HG03558 (cell line): ENCODE results near the gene RAE1.
"Not testable (repeated sequence)": the region's sequence is repeated elsewhere in the genome, so short reads cannot be mapped to it uniquely, and the experiment has no call there.

ENCODE experiments used
- ATAC-seq: cut with Tn5 transposase; IDR thresholded peaks from one replicate; pipeline ENCODE4 v1.9.1; 2021; ENCODE audit warnings: moderate number of reproducible peaks; ENCODE audit not compliant: unreplicated experiment; ENCODE audit errors: extremely low read depth

RAE1 gene

GRCh38 chr20:57325632-57326356 is 25.3 kb upstream of the RAE1 start:
- no peak for ATAC-seq

GRCh38 chr20:57326667-57327455 is 24.2 kb upstream of the RAE1 start:
- ATAC-seq: no peak

GRCh38 chr20:57327820-57328219 is 23.2 kb upstream of the RAE1 start:
- ATAC-seq: no peak

- no peak for ATAC-seq
Measured at GRCh38 chr20:57329608-57330221, 21.3 kb upstream of the RAE1 start, which contains the start of gene SPO11. TSS of gene SPO11 (plus strand) at chr20:57329803. CDS start at chr20:57329868, 65 bp downstream.

- ATAC-seq: no peak
Measured at GRCh38 chr20:57330998-57331397, 20.1 kb upstream of the RAE1 start.

GRCh38 chr20:57332105-57333089 is 18.7 kb upstream of the RAE1 start:
- ATAC-seq: no peak

- no peak for ATAC-seq
Measured at GRCh38 chr20:57335392-57335791, 15.7 kb upstream of the RAE1 start.

GRCh38 chr20:57341663-57342062 is 9.4 kb upstream of the RAE1 start:
- no peak for ATAC-seq

GRCh38 chr20:57342829-57343228 is 8.2 kb upstream of the RAE1 start:
- ATAC-seq: no peak

GRCh38 chr20:57346477-57346876 is 4.6 kb upstream of the RAE1 start:
- ATAC-seq: no peak

- no peak for ATAC-seq
Measured at GRCh38 chr20:57347393-57347792, 3.7 kb upstream of the RAE1 start.

- not testable (repeated sequence) for ATAC-seq
Measured at GRCh38 chr20:57348200-57348921, 2.7 kb upstream of the RAE1 start.

- not testable (repeated sequence) for ATAC-seq
Measured at GRCh38 chr20:57348922-57349574, 2.0 kb upstream of the RAE1 start.

- no peak for ATAC-seq
Measured at GRCh38 chr20:57350081-57350710, 859 bp upstream of the RAE1 start.

GRCh38 chr20:57350726-57351041 is 371 bp upstream of the RAE1 start:
- ATAC-seq: not testable (repeated sequence)

GRCh38 chr20:57352305-57352704 is 1.2 kb downstream of the RAE1 start:
- no peak for ATAC-seq

- no peak for ATAC-seq
Measured at GRCh38 chr20:57353351-57353750, 2.3 kb downstream of the RAE1 start.

GRCh38 chr20:57361517-57361916 is 10.5 kb downstream of the RAE1 start:
- no peak for ATAC-seq

GRCh38 chr20:57364451-57364850 is 13.4 kb downstream of the RAE1 start:
- no peak for ATAC-seq
